Activated B cell treated with CpG ODN at 0.5 μM for 24 hours (primary cell): ENCODE results near the gene SERPIND1. TPM values are rescaled to one million over a fixed set of nuclear protein-coding genes. Genes with fewer than 3 reads are reported as not detected.
"Not testable (repeated sequence)": the region's sequence is repeated elsewhere in the genome, so short reads cannot be mapped to it uniquely, and the experiment has no call there.

Experiments used
- ATAC-seq: fragments of 200-7000 bp; cut with Tn5 transposase; one replicate; pipeline ENCODE4 v1.10.0; 2021; ENCODE audit warnings: low read depth, mild to moderate bottlenecking, moderate library complexity
- CTCF ChIA-PET: fragments of 350-600 bp; sonication (Branson Sonifier 250); formaldehyde crosslinking; loops from one replicate; lab custom pipeline; 2021; ENCODE audit warnings: antibody characterized with exemption; lab: Charles Lee
- POLR2A ChIA-PET: fragments of 350-600 bp; sonication (Branson Sonifier 250); formaldehyde crosslinking; loops from one replicate; lab custom pipeline; 2021; ENCODE audit warnings: antibody characterized with exemption; lab: Charles Lee
- DNase-seq: peaks from one replicate; pipeline ENCODE4 v3.0.0; 2022
- H3K27ac Mint-ChIP-seq: one replicate; pipeline ENCODE4 v1.8.0; 2020; ENCODE audit warnings: mixed read lengths
- H3K27me3 Mint-ChIP-seq: one replicate; pipeline ENCODE4 v1.8.0; 2021; ENCODE audit warnings: mixed read lengths
- H3K36me3 Mint-ChIP-seq: one replicate; pipeline ENCODE4 v1.8.0; 2021; ENCODE audit warnings: low read depth, mixed read lengths
- H3K4me1 Mint-ChIP-seq: one replicate; pipeline ENCODE4 v1.8.0; 2021; ENCODE audit warnings: mixed read lengths
- H3K4me3 Mint-ChIP-seq: one replicate; pipeline ENCODE4 v1.8.0; 2020; ENCODE audit warnings: mild to moderate bottlenecking, mixed read lengths
- H3K9me3 Mint-ChIP-seq: one replicate; pipeline ENCODE4 v1.8.0; 2020; ENCODE audit warnings: mixed read lengths
- intact Hi-C: fragments of 100-400 bp; cut with micrococcal nuclease; formaldehyde crosslinking; loops from one replicate; pipeline ENCODE4 v1.15.1; 2024
- total RNA-seq: library from RNA; stranded (reverse); gene quantifications from 2 replicates; pipeline ENCODE4 v1.2.3, GENCODE V29; 2022
- TF ChIP-seq, protein P1 (sequence below): fragments of 200-600 bp; IDR thresholded peaks from one replicate; pipeline ENCODE4 v1.8.0; 2022; ENCODE audit warnings: antibody characterized with exemption, mild to moderate bottlenecking

Gene SERPIND1
- total RNA-seq, 1 donor from 2014 or later, result not detected

DNA sequence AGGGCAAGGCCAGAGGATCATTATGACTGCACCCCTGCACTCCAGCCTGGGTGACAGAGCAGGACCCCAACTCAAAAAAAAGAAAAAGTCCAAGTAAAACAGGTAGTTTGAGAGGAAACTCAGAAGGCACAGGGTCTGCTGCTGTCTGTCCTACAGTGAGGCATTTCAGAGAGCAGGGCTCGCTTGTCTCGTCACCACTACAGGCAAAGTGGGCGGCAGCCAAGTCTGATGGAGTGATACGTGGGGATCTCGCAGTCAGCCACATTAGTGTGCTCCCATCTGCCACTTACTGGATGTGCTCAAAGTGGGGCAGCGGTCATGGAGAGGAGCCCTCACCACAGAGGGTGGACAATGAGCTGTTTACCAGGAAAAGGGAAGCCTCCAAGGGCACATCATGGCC is 42.6 kb downstream of the SERPIND1 start:
- ChIA-PET POLR2A (no interaction called here), CTCF (no interaction called here)
- Mint-ChIP-seq H3K27ac (no peak overlapping the region), H3K9me3 (no peaks in the 10 kb centered on the region), H3K4me3 (no peak overlapping the region), H3K36me3 (peaks cover 74% of the 10 kb centered on the region), H3K4me1 (no peaks in the 10 kb centered on the region), H3K27me3 (no peaks in the 10 kb centered on the region)
- ATAC-seq (no peak), DNase-seq (no peak)
- TF ChIP-seq, protein P1, sequence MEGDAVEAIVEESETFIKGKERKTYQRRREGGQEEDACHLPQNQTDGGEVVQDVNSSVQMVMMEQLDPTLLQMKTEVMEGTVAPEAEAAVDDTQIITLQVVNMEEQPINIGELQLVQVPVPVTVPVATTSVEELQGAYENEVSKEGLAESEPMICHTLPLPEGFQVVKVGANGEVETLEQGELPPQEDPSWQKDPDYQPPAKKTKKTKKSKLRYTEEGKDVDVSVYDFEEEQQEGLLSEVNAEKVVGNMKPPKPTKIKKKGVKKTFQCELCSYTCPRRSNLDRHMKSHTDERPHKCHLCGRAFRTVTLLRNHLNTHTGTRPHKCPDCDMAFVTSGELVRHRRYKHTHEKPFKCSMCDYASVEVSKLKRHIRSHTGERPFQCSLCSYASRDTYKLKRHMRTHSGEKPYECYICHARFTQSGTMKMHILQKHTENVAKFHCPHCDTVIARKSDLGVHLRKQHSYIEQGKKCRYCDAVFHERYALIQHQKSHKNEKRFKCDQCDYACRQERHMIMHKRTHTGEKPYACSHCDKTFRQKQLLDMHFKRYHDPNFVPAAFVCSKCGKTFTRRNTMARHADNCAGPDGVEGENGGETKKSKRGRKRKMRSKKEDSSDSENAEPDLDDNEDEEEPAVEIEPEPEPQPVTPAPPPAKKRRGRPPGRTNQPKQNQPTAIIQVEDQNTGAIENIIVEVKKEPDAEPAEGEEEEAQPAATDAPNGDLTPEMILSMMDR, result no peak
- intact Hi-C loops, result no loop called here

DNA sequence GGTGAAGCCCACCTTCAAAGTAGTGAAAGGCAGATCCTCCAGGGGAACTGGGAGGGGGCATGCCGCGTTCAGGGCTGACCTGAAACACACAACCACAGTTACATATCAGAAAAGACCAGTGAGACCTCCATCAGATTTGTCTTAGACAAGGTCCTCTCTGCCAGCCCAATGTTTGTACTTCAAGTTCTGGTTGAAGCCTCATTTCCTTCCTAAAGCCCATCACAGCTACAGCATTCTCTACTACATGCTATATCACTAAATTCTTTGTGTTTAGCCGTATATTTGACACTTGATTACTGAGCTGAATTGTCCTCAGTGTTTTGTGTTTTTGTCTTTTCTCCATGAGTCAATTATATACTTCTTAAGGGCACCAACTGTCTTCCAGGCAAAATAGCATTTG is 44.6 kb downstream of the SERPIND1 start:
- intact Hi-C loops, result no loop called here
- Mint-ChIP-seq H3K36me3 (peaks cover 63% of the 10 kb centered on the region), H3K27me3 (no peaks in the 10 kb centered on the region), H3K27ac (no peak overlapping the region), H3K4me3 (no peak overlapping the region), H3K4me1 (no peaks in the 10 kb centered on the region), H3K9me3 (no peaks in the 10 kb centered on the region)
- ChIA-PET POLR2A (no interaction called here), CTCF (no interaction called here)
- no peak for DNase-seq
- TF ChIP-seq, protein P1, result no peak
- ATAC-seq, result no peak

DNA sequence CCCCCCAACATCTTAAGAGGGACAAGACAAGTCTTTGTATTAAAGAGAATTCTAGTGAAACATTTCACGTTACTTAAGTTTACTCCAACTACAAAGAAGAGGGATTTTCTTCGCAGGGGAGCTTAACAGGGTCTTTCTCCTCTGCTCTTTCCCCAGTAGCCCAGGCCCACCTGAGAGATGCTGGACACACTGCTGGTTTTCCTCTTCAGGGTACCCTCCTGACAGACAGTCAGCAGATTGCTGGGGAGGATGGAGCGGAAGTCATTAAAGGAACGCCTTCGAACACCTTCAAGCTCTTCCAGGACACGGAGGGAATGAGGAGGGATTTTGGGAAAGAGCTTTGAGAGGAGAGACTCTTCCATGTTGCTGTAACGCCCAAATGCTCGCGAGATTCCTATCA is 45.6 kb downstream of the SERPIND1 start:
- no peak overlapping the region for H3K27ac Mint-ChIP-seq
- intact Hi-C loops, result no loop called here
- ChIA-PET CTCF (no interaction called here), POLR2A (no interaction called here)
- no peaks in the 10 kb centered on the region for H3K27me3 Mint-ChIP-seq
- H3K36me3 Mint-ChIP-seq, result peaks cover 65% of the 10 kb centered on the region
- DNase-seq, result no peak
- H3K4me1 Mint-ChIP-seq, result no peaks in the 10 kb centered on the region
- TF ChIP-seq, protein P1, result no peak
- no peak overlapping the region for H3K4me3 Mint-ChIP-seq
- no peaks in the 10 kb centered on the region for H3K9me3 Mint-ChIP-seq
- no peak for ATAC-seq

DNA sequence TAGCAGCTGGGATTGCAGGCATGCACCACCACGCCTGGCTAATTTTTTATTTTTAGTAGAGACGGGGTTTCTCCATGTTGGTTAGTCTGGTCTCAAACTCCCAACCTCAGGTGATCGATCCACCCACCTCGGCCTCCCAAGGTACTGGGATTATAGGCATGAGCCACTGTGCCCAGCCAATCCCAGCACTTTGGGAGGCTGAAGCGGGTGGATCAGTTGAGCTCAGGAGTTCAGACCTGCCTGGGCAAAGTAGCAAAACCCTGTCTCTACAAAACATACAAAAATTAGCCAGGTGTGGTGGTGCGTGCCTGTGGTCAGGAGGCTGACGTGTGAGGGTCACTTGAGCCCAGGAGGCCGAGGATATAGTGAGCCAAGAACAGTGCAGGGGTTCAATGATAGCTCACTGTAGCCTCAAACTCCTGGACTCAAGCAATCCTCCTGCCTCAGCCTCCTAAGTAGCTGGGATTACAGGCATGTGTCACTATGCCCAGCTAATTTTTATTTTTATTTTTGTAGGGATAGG is 47.9 kb downstream of the SERPIND1 start:
- CTCF ChIA-PET, ATAC-seq, H3K4me3 Mint-ChIP-seq, H3K27ac Mint-ChIP-seq, POLR2A ChIA-PET, intact Hi-C loops, DNase-seq, H3K9me3 Mint-ChIP-seq, H3K4me1 Mint-ChIP-seq, H3K27me3 Mint-ChIP-seq: not testable (repeated sequence)
- H3K36me3 Mint-ChIP-seq, result peaks cover 68% of the 10 kb centered on the region

DNA sequence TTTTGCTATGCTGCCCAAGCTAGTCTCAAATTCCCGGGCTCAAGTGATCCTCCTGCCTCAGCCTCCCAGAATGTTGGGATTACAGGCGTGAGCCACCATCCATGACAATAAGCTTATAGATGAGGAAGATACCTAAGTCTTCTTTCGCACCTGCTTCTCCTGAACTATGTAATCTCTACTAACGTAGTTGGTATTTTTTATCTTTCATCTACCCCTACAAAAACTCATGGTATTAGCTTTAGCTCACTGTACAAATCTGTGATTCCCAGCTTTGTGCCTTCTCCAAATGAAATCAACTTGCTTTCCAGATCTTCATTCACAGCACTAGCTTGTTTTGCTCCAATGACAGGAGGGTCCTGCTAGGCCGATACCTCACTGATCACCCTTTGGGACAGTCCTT is 48.3 kb downstream of the SERPIND1 start:
- Mint-ChIP-seq H3K36me3 (peaks cover 68% of the 10 kb centered on the region), H3K27ac (no peak overlapping the region), H3K4me1 (no peaks in the 10 kb centered on the region), H3K27me3 (no peaks in the 10 kb centered on the region), H3K9me3 (no peaks in the 10 kb centered on the region), H3K4me3 (no peak overlapping the region)
- no peak for DNase-seq
- no peak for ATAC-seq
- CTCF ChIA-PET, result interaction anchor here (0.6 kb wide), 1 partner anchor 383 kb away, joined by 3 read pairs; no protein-coding TSS in a partner anchor
- TF ChIP-seq, protein P1, result no peak
- POLR2A ChIA-PET, result no interaction called here
- intact Hi-C loops, result no loop called here

DNA sequence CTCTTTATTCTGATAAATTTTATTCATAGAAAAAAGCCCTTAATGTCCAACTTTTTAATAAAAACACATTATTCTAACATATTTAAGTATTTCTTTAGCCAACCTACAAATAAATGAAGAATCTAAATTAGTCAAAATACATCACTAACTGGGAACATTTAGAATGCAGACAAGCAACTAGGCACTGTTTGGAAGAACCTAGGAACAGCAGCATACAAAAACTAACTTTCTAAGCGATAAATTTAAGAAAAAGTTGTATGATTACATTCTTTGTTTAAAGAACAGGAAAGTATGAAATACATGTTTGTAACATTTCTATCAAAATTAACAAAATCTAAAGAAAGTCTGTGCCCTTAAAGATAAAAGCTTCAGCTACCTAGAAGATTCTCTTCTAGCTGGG is 49.4 kb downstream of the SERPIND1 start:
- Mint-ChIP-seq H3K27ac (no peak overlapping the region), H3K36me3 (peaks cover 70% of the 10 kb centered on the region), H3K4me1 (no peaks in the 10 kb centered on the region), H3K9me3 (no peaks in the 10 kb centered on the region), H3K27me3 (no peaks in the 10 kb centered on the region), H3K4me3 (no peak overlapping the region)
- ChIA-PET CTCF (no interaction called here), POLR2A (no interaction called here)
- DNase-seq, result no peak
- TF ChIP-seq, protein P1, result no peak
- ATAC-seq, result no peak
- intact Hi-C loops, result no loop called here

DNA sequence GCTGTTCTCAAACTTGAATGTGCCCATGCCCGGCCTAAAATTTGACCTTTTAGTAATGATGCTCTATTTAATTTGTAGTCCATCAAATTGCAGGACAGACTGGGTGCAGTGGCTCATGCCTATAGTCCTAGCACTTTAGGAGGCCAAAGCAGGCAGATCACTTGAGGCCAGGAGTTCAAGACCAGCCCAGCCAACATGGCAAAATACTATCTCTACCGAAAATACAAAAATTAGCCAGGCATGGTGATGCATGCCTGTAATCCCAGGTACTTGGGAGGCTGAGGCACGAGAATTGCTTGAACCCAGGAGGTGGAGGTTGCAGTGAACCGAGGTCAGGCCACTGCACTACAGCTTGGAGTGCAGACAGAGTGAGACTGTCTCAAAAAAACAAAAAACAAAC is 51.3 kb downstream of the SERPIND1 start:
- peaks cover 70% of the 10 kb centered on the region for H3K36me3 Mint-ChIP-seq
- H3K9me3 Mint-ChIP-seq, H3K4me1 Mint-ChIP-seq, H3K27ac Mint-ChIP-seq, DNase-seq, CTCF ChIA-PET, intact Hi-C loops, ATAC-seq, H3K4me3 Mint-ChIP-seq, H3K27me3 Mint-ChIP-seq: not testable (repeated sequence)
- POLR2A ChIA-PET, result interaction anchor here (0.6 kb wide), 1 partner anchor 116 kb away, joined by 3 read pairs; no protein-coding TSS in a partner anchor
